ENCODE data around the gene BID. TPM values are rescaled to one million over a fixed set of nuclear protein-coding genes. Genes with fewer than 3 reads are reported as not detected.

The BID gene
- total RNA-seq, 2 experiments from 2014 or later = 16.3 to 19.9 TPM

DNA sequence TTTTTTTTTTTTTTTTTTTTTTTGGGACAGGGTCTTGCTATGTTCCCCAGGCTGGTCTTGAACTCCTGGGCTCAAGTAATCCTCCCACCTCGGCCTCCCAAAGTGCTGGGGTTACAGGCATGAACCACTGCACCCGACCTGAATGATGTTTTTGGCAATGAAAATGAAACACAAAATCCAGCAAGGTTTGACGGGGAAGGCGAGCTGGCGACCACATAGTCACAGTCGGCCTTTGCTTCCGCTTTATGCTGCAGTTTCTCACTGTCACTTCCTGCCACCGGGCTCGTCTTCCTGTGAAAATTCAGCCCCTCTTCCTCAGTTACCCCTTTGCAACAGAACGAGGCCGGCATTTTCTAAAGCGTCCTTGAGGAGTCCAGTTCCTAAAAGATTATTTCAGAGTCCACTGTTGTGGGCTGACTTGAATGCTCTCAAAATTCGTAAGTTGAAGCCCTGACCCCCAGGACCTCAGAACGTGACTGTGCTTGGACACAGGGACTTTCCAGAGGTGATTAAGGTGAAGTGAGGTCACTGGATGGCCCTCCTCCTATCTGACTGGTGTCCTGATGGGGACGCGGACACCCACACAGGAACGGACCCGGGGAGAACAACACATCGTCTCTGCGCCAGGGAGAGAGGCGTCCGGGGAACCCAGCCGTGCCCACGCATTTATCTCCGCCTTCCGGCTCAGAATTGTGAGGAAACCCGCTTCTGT lies 2.9 kb upstream of the BID start:
- DNase-seq (peak; percentile 87), ATAC-seq (peak; percentile 29)
- Mint-ChIP-seq H3K36me3 (ENCODE audit: low read depth) (no peaks in the 10 kb centered on the region), H3K4me3 (peak overlapping the region; percentile 91), H3K27ac (peak overlapping the region; percentile 99), H3K4me1 (ENCODE audit: low read depth) (peaks cover 82% of the 10 kb centered on the region), H3K27me3 (no peaks in the 10 kb centered on the region), H3K9me3 (no peaks in the 10 kb centered on the region)
- TF ChIP-seq, protein P1, sequence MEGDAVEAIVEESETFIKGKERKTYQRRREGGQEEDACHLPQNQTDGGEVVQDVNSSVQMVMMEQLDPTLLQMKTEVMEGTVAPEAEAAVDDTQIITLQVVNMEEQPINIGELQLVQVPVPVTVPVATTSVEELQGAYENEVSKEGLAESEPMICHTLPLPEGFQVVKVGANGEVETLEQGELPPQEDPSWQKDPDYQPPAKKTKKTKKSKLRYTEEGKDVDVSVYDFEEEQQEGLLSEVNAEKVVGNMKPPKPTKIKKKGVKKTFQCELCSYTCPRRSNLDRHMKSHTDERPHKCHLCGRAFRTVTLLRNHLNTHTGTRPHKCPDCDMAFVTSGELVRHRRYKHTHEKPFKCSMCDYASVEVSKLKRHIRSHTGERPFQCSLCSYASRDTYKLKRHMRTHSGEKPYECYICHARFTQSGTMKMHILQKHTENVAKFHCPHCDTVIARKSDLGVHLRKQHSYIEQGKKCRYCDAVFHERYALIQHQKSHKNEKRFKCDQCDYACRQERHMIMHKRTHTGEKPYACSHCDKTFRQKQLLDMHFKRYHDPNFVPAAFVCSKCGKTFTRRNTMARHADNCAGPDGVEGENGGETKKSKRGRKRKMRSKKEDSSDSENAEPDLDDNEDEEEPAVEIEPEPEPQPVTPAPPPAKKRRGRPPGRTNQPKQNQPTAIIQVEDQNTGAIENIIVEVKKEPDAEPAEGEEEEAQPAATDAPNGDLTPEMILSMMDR (IDR thresholded peaks at IDR 0.05) = no peak
- POLR2A ChIA-PET = interaction anchor here (3.7 kb wide), 1 partner anchor 8 kb away, joined by 25 read pairs; no protein-coding TSS in a partner anchor
- intact Hi-C loops (cut with micrococcal nuclease) = no loop called here
- CTCF ChIA-PET = interaction anchor here (1.9 to 2.7 kb wide), 2 partner anchors 34 to 36 kb away, joined by 4 to 10 read pairs; no protein-coding TSS in a partner anchor

DNA sequence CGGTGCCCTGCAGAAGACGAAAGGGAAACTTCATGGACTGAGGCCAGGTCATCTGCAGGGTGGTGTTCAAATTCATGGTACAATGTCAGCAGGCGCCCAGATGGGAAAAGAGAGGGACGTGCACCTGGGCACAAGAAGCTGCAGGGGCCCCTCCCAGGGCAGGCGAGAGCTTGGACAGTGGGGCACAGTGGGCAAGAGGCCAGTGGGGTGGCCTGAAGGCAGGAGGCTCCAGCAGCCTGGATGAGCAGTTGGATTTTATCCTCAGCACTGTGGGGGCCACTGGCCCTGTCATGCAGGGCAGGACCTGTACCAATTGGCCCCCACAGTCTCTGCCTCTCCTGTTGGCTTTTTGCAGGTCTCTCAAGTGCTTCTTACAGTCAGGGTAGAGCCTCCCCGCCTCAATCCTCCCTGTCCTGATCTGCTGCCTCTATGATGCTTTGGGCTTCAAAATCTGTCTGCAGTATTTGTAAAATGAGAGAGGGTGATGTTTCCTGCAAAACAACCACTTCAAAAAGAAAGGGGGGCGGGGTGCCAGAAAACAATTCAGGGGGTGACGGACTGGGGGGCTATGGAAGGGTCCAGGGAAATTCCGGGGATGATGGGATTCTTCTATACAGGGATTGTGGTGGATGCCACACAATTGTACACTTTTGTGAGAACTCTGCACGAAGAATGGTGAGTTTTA lies 1.7 kb upstream of the BID start:
- H3K27ac Mint-ChIP-seq = peak overlapping the region; percentile 73
- POLR2A ChIA-PET = interaction anchor here (0.7 to 3.7 kb wide), 2 partner anchors 7 to 80 kb away, joined by 3 to 25 read pairs; no protein-coding TSS in a partner anchor
- H3K9me3 Mint-ChIP-seq = no peaks in the 10 kb centered on the region
- no peaks in the 10 kb centered on the region for H3K27me3 Mint-ChIP-seq
- CTCF ChIA-PET = no interaction called here
- ATAC-seq = no peak
- TF ChIP-seq, protein P1 (IDR thresholded peaks at IDR 0.05) = no peak
- no peak for DNase-seq
- H3K36me3 Mint-ChIP-seq (ENCODE audit: low read depth) = no peaks in the 10 kb centered on the region
- H3K4me1 Mint-ChIP-seq (ENCODE audit: low read depth) = peaks cover 80% of the 10 kb centered on the region
- peak overlapping the region; percentile 91 for H3K4me3 Mint-ChIP-seq
- intact Hi-C loops (cut with micrococcal nuclease) = no loop called here

DNA sequence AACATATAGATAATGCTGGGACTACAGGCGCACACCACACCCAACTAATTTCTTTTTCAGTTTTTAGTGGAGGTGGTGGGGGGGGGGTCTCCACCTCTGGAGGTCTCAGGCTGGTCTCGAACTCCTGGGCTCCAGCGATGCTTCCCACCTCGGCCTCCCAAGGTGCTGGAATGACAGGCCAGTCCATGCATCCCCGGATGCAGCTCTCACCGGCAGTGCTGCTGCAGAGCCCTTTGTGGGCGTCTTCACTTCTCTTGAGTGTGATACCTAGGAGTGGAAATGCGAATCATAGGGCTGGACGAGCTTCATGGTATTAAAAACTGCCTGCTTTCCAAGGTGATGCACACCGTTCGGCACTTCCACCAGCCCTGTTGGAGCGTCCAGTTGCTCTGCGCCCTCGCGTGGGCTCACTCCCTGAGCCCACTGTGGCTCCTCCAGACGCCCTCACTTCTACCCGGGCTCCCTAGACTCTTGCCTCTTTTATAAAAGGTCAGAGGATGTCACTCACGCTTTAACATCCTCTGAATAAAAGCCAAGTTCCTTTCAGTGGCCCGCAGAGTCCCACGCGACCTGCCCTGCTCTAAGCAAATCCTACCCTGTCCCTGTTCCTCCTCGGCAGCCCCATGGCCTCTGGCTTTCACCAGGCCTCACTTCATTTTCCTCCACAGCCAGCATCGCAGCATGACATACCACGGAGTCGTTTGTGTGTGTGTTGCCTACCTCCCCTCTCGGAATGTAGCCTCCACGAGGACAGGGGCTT lies 837 bp upstream of the BID start:
- POLR2A ChIA-PET = no interaction called here
- ATAC-seq = peak; percentile 34

DNA sequence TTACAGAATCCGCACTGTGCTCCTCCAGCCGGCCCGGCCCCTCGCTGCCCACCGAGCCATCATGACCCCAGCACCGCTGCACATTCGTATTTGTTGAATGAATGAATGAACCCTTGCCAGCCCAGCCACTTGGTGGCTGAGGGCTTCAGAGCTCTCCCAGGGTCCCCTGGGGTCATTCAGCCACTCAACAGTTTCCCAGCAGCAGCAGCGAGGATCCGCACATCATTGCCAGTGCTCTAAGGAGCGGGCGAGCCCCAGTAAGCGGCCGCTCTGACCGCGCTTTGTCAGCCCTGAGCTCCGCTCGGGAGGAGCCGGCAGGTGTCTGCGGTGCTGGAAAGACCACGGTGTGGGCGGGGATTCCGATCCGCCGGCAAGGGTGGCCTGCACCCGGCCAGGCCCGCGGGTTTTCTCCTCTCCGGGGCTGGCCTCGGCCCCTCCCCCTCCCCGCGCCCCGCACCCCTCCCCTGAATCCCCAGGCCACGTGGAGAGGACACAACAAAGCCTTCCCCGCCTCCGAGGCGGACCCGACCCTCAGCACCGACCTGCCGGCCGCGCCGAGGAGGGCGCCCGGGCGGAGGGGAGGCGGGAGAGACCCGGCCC lies 563 bp downstream of the BID start:
- Mint-ChIP-seq H3K9me3 (no peaks in the 10 kb centered on the region), H3K36me3 (ENCODE audit: low read depth) (no peaks in the 10 kb centered on the region), H3K4me1 (ENCODE audit: low read depth) (peaks cover 70% of the 10 kb centered on the region), H3K27ac (no peak overlapping the region), H3K27me3 (peaks cover 1% of the 10 kb centered on the region), H3K4me3 (peak overlapping the region; percentile 77)
- DNase-seq (peak; percentile 84), ATAC-seq (peak; percentile 48)
- TF ChIP-seq, protein P1 (IDR thresholded peaks at IDR 0.05) = no peak
- ChIA-PET POLR2A (interaction anchor here (1.0 to 1.6 kb wide), 4 partner anchors 8 to 317 kb away, joined by 3 to 5 read pairs (median 4); no protein-coding TSS in a partner anchor), CTCF (interaction anchor here (1.0 to 1.9 kb wide), 4 partner anchors 11 to 34 kb away, joined by 3 to 8 read pairs (median 6); no protein-coding TSS in a partner anchor)
- intact Hi-C loops (cut with micrococcal nuclease) = no loop called here

More for the DNA sequence above, 837 bp upstream of the BID start:
- peak; percentile 59 for DNase-seq
- no peaks in the 10 kb centered on the region for H3K36me3 Mint-ChIP-seq (ENCODE audit: low read depth)
- intact Hi-C loops (cut with micrococcal nuclease) = no loop called here
- peak overlapping the region; percentile 73 for H3K27ac Mint-ChIP-seq
- TF ChIP-seq, protein P1 (IDR thresholded peaks at IDR 0.05) = no peak
- H3K9me3 Mint-ChIP-seq = no peaks in the 10 kb centered on the region
- CTCF ChIA-PET = interaction anchor here (1.6 kb wide), 1 partner anchor 9 kb away, joined by 3 read pairs; no protein-coding TSS in a partner anchor
- H3K4me1 Mint-ChIP-seq (ENCODE audit: low read depth) = peaks cover 78% of the 10 kb centered on the region
- H3K4me3 Mint-ChIP-seq = peak overlapping the region; percentile 28
- H3K27me3 Mint-ChIP-seq = peaks cover 1% of the 10 kb centered on the region
